Choroid plexus epithelial cell (primary cell): ENCODE data around the gene EWSR1.

ENCODE experiments used
- DNase-seq: peaks from one replicate; pipeline ENCODE4 v3.0.0-alpha.2; 2010; ENCODE audit warnings: low read depth
- H3K4me3 ChIP-seq: 2 replicates; pipeline ENCODE4 v1.5.1; 2011; ENCODE audit warnings: low read depth, mild to moderate bottlenecking, control low read depth, low read length, moderate library complexity
- TF ChIP-seq, protein P1 (sequence below): conservative IDR thresholded peaks from 2 replicates; pipeline ENCODE4 v1.5.1; 2011; ENCODE audit warnings: low read depth, mild to moderate bottlenecking, control low read depth, inconsistent platforms, low read length, moderate library complexity

EWSR1 gene

DNA sequence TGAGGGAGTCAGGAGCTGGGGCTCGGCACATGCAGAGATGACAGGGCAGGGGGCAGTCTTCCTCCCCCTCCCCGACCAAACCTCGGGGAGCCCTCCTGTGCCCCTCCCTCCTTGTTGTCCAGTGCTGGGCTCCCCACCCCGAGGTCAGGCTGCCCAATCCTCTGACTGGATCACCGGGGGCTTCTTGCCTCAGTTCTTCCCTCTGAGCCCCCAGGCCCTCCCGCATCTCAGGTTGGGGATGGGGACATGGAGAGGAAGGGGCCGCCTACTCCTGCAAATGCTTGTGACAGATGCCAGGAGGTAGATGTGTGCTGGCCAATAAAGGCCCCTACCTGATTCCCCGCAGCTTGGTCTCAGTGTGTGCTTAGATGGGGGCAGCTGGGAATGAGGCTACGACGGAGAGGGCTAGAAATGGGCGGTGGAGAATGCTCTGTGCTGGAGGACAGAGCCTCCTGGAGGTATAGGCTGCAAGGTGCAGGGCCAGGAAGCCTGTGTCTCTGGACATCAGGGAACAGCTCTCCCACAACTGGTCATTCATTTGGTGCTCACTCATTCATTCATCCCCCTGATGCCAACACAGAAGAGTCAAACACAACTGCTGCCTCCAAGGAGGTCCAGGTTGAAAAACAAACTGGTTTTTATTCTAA is 8.7 kb upstream of the EWSR1 start:
- H3K4me3 ChIP-seq, result no peak overlapping the region
- peak; percentile 12 for DNase-seq
- TF ChIP-seq, protein P1, sequence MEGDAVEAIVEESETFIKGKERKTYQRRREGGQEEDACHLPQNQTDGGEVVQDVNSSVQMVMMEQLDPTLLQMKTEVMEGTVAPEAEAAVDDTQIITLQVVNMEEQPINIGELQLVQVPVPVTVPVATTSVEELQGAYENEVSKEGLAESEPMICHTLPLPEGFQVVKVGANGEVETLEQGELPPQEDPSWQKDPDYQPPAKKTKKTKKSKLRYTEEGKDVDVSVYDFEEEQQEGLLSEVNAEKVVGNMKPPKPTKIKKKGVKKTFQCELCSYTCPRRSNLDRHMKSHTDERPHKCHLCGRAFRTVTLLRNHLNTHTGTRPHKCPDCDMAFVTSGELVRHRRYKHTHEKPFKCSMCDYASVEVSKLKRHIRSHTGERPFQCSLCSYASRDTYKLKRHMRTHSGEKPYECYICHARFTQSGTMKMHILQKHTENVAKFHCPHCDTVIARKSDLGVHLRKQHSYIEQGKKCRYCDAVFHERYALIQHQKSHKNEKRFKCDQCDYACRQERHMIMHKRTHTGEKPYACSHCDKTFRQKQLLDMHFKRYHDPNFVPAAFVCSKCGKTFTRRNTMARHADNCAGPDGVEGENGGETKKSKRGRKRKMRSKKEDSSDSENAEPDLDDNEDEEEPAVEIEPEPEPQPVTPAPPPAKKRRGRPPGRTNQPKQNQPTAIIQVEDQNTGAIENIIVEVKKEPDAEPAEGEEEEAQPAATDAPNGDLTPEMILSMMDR, result peak; percentile 35

DNA sequence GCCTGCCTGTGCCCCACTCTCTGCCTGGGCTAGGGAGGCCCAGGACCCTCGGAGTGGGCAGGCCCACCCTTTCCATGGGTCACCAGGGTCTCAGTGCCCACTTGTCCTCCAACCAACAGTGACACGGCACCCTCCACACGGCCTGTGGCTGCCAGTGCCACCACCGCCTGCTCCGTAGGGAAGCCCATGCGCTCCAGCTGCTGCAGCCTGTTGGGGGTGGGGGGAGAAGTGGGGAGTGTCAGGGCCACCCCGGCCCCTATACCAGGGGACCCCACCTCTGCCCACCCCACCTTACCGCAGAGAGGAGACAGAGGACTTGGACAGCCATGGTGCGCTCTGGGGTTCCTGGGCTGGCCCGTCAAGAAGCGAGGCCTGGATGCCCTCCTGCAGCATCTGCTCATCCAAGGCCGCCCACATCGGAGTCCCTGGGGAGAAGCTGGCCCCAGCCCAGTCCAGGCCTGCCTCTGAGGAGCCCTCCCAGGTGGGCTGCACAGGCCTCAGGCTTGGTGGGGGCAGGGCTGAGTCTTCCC is 8.0 kb upstream of the EWSR1 start:
- no peak overlapping the region for H3K4me3 ChIP-seq
- TF ChIP-seq, protein P1, result no peak
- DNase-seq, result no peak

DNA sequence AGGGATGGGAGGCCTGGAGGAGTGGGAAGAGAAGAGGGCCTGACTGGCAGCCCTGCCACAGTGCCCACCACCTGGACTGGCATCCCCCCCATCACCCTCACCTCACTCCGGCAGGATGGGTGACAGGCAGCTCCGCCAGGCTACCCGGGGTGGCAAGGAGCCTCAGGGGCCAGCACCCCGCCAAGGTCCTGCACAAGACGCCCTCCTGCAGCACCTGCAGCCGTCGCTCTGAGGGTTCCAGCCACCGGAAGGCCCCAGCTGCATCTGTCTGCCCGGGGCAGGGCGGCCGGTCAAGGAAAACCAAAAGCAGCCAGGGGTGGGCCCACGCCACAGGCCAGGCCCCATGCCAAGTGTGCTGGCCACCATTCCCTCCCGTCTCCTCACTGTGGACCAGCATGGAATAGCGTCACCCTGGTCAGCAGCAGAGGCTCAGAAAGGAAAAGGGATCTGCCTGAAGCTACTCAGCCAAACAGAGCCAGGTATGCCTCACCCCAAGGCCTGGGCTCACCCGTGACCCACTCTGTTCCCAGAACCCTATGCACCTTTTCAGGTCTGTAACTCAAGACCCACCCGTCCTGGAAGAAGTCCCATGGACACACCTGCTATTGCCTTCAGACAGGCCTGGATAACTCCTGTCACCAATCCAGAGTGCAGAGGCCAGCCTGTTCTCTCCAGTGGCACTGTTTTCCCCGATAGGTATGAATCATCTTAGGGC is 7.3 kb upstream of the EWSR1 start:
- H3K4me3 ChIP-seq, result no peak overlapping the region
- no peak for DNase-seq
- TF ChIP-seq, protein P1, result no peak

DNA sequence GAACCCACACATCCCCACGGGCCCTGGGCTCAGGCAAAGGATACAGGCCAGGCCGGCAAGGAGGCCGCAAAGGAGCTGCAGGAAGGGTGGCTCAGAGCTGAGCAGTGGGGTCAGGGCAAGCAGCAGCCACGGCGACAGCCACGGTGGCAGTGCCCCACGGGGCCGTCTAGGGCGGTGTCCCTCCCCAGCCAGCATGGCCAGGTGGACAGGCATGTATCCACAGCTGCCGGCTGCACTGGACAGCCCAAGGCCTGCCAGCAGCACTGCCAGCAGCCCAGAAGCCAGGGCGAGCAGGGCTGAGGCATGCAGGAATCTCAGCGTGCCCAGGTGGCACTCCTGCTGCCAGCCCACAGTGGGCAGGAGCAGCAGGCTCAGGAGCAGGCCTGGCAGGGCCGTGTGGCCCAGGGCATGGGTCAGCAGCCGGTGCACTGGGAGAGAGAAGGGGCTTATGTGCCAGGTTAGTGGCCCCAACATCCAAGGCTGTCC is 4.2 kb upstream of the EWSR1 start:
- TF ChIP-seq, protein P1, result no peak
- no peak for DNase-seq

DNA sequence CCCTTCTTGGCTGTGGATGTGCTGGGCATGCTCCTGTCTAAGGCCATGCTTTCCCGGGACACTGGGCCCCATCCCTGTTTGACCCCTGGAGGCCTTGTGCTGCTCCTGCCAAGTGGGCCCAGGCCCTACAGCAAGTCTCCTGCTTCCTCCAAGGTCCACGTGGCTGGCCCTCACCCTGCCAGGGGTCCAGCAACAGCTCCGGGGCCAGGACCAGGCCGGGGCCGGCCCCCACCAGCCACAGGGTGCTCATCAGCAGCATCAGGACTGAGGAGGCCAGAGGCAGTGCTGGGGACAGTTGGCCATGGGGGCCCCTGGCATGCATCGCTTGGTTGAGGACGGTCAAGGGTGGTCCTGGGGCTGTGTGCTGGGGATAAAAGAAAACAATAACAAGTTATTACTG is 2.8 kb upstream of the EWSR1 start:
- no peak for DNase-seq
- no peak overlapping the region for H3K4me3 ChIP-seq
- TF ChIP-seq, protein P1, result no peak

More for the DNA sequence above, 4.2 kb upstream of the EWSR1 start:
- no peak overlapping the region for H3K4me3 ChIP-seq

DNA sequence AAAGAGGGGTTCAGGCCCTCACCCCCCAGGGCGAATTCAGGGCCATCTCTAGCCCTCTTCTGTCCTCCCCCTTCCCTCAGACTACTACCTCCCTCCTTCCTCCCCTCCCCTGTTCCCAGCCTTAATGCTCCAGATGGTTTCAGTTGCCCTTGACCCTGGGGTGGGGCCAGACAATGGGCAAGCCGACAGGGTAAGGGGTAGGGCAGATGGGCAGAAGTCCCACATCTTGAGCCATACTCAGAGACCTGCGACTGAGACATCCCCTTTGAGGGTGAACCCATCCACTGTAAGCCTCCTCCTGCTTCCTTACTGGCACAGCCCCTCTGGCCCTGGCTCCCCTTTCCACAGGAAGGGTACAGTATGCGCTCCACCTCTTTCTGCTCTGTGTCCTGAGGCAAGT is 2.1 kb upstream of the EWSR1 start:
- TF ChIP-seq, protein P1, result no peak
- DNase-seq, result no peak

More for the DNA sequence above, 2.1 kb upstream of the EWSR1 start:
- H3K4me3 ChIP-seq, result no peak overlapping the region
